Stimulated activated CD8-positive, alpha-beta memory T cell treated with anti-CD3 and anti-CD28 coated beads, Interleukin-12 subunit alpha, Interleukin-12 subunit beta, amount 100 ng/mL, for 24 hours (primary cell): ENCODE results near the gene ADGRL1.
"Not testable (repeated sequence)": the region's sequence is repeated elsewhere in the genome, so short reads cannot be mapped to it uniquely, and the experiment has no call there.

Experiments
- DNase-seq: peaks from one replicate; pipeline ENCODE4 v3.0.0-alpha.2; 2020; ENCODE audit errors: extremely low read depth

Gene ADGRL1

GRCh38 chr19:14218620-14219330 lies 12.8 kb upstream of the ADGRL1 start:
- DNase-seq: no peak

GRCh38 chr19:14217886-14218285 lies 11.9 kb upstream of the ADGRL1 start:
- DNase-seq: not testable (repeated sequence)

- DNase-seq: no peak
These were observed 8.6 kb upstream of the ADGRL1 start for GRCh38 chr19:14214580-14214979.

GRCh38 chr19:14210182-14210581 lies 4.2 kb upstream of the ADGRL1 start:
- not testable (repeated sequence) for DNase-seq

- DNase-seq: not testable (repeated sequence)
These were observed 3.4 kb upstream of the ADGRL1 start for GRCh38 chr19:14209401-14209800.

- DNase-seq: not testable (repeated sequence)
These were observed 2.5 kb upstream of the ADGRL1 start for GRCh38 chr19:14208496-14208895.

GRCh38 chr19:14207796-14208195 lies 1.8 kb upstream of the ADGRL1 start:
- not testable (repeated sequence) for DNase-seq

GRCh38 chr19:14206737-14207726 lies 1.1 kb upstream of the ADGRL1 start:
- DNase-seq: peak; percentile 52

GRCh38 chr19:14206308-14206707 lies 339 bp upstream of the ADGRL1 start:
- DNase-seq: not testable (repeated sequence)

- DNase-seq: not testable (repeated sequence)
These were observed 1.1 kb downstream of the ADGRL1 start for GRCh38 chr19:14204676-14205451.

GRCh38 chr19:14204219-14204618 lies 1.8 kb downstream of the ADGRL1 start:
- DNase-seq: not testable (repeated sequence)

- not testable (repeated sequence) for DNase-seq
These were observed 2.2 kb downstream of the ADGRL1 start for GRCh38 chr19:14203788-14204187.

- no peak for DNase-seq
These were observed 2.8 kb downstream of the ADGRL1 start for GRCh38 chr19:14203177-14203576.

GRCh38 chr19:14201481-14201880 lies 4.5 kb downstream of the ADGRL1 start:
- DNase-seq: not testable (repeated sequence)

- DNase-seq: not testable (repeated sequence)
These were observed 5.7 kb downstream of the ADGRL1 start for GRCh38 chr19:14200147-14200841.

- DNase-seq: no peak
These were observed 7.3 kb downstream of the ADGRL1 start for GRCh38 chr19:14198384-14199376.

GRCh38 chr19:14197882-14198281 lies 8.1 kb downstream of the ADGRL1 start:
- DNase-seq: no peak

- DNase-seq: not testable (repeated sequence)
These were observed 8.7 kb downstream of the ADGRL1 start for GRCh38 chr19:14197288-14197687.

- DNase-seq: peak; percentile 37
These were observed 9.9 kb downstream of the ADGRL1 start for GRCh38 chr19:14196105-14196504.

GRCh38 chr19:14195216-14195615 lies 10.8 kb downstream of the ADGRL1 start:
- not testable (repeated sequence) for DNase-seq
